Mucosa of descending colon (tissue), 3 donors: ENCODE data around the gene PPEF1. TPM values are rescaled to one million over a fixed set of nuclear protein-coding genes. Genes with fewer than 3 reads are reported as not detected.
"Not testable (repeated sequence)": the region's sequence is repeated elsewhere in the genome, so short reads cannot be mapped to it uniquely, and the experiment has no call there.

Source experiments
- ATAC-seq: fragments of 200-7000 bp; cut with Tn5 transposase; one replicate; pipeline ENCODE4 v1.9.1; 2020; ENCODE audit warnings: mild to moderate bottlenecking, moderate library complexity
- DNase-seq, 3 donors: peaks; one replicate each; pipeline ENCODE4 v3.0.0-alpha.2; 2020
- H3K36me3 ChIP-seq: fragments of 200-600 bp; one replicate; pipeline ENCODE4 v1.8.0; 2021; ENCODE audit warnings: low read depth, mild to moderate bottlenecking
- H3K4me1 ChIP-seq: fragments of 200-600 bp; one replicate; pipeline ENCODE4 v1.8.0; 2021; ENCODE audit warnings: low read depth, mild to moderate bottlenecking
- H3K4me3 ChIP-seq: fragments of 200-600 bp; one replicate; pipeline ENCODE4 v1.8.0; 2021; ENCODE audit warnings: mild to moderate bottlenecking
- H3K9me3 ChIP-seq: fragments of 200-600 bp; one replicate; pipeline ENCODE4 v1.8.0; 2021; ENCODE audit warnings: mild to moderate bottlenecking
- intact Hi-C, 2 donors: fragments of 100-400 bp; cut with DNase I in 1 of 2; cut with micrococcal nuclease in 1 of 2; formaldehyde crosslinking; loops; one replicate each; pipeline versions ENCODE4 v1.11.0 to v1.11.1; 2022; cut with DNase I, micrococcal nuclease
- total RNA-seq, 3 donors: library from RNA; stranded (reverse); fragmentation: NEBNext Ultra II Directional in 2 of 3; extraction: Animal tissue kit (Norgen Biotek cat#: 25700) in 2 of 3; gene quantifications; one replicate each; pipeline versions ENCODE4 v1.2.1 to v1.2.4, GENCODE V29; 2021 to 2023
- TF ChIP-seq, protein P1 (sequence below): fragments of 200-600 bp; IDR thresholded peaks from one replicate; pipeline ENCODE4 v1.8.0; 2022; ENCODE audit warnings: antibody characterized with exemption, mild to moderate bottlenecking
- donor health status: DM: no; HTN: no; CAD: no; lungs with moderate emphysema.
- donor health status: DM: no; HTN: no; CAD: no.
- donor health status: DM: no; HTN: yes; CAD: no.

Gene PPEF1
- total RNA-seq, 3 donors from 2014 or later, result 0.22 to 0.24 TPM; not detected in 1

- TF ChIP-seq, protein P1, sequence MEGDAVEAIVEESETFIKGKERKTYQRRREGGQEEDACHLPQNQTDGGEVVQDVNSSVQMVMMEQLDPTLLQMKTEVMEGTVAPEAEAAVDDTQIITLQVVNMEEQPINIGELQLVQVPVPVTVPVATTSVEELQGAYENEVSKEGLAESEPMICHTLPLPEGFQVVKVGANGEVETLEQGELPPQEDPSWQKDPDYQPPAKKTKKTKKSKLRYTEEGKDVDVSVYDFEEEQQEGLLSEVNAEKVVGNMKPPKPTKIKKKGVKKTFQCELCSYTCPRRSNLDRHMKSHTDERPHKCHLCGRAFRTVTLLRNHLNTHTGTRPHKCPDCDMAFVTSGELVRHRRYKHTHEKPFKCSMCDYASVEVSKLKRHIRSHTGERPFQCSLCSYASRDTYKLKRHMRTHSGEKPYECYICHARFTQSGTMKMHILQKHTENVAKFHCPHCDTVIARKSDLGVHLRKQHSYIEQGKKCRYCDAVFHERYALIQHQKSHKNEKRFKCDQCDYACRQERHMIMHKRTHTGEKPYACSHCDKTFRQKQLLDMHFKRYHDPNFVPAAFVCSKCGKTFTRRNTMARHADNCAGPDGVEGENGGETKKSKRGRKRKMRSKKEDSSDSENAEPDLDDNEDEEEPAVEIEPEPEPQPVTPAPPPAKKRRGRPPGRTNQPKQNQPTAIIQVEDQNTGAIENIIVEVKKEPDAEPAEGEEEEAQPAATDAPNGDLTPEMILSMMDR, result no peak
- ATAC-seq (no peak), DNase-seq (no peak)
- no peaks in the 10 kb centered on the region for H3K36me3 ChIP-seq
- no peaks in the 10 kb centered on the region for H3K9me3 ChIP-seq
- H3K4me1 ChIP-seq, result no peaks in the 10 kb centered on the region
- no peak overlapping the region for H3K4me3 ChIP-seq
- intact Hi-C loops, result no loop called here
These were observed 50.8 kb downstream of the PPEF1 start for GRCh38 chrX:18757956-18758932.

- TF ChIP-seq, protein P1, result no peak
- ATAC-seq, result no peak
- DNase-seq, result no peak
- no peaks in the 10 kb centered on the region for H3K36me3 ChIP-seq
- H3K4me1 ChIP-seq, result no peaks in the 10 kb centered on the region
- intact Hi-C loops, result no loop called here
- no peaks in the 10 kb centered on the region for H3K9me3 ChIP-seq
- H3K4me3 ChIP-seq, result no peak overlapping the region
These were observed 54.3 kb downstream of the PPEF1 start for GRCh38 chrX:18761750-18762149.

DNA sequence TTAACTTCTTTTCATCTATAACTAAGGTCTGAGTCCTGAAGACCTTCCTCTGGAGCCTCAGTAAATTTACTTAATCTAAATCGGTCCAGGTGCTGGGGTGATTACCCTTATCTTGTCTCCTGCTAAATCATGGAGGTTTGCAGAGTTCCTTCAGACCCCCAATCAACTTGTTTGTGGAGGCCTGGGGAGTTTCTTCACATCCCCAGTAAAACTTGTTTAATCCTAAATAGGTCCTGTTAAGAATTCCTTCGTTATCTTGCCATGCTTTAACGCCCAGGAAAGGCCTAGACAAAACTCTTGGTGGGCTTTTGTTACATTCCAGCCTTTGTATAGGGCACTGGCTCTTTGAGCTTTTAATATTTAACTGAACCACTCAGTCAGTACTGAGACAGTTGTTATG is 55.7 kb downstream of the PPEF1 start:
- H3K4me1 ChIP-seq, ATAC-seq, H3K4me3 ChIP-seq, H3K36me3 ChIP-seq, H3K9me3 ChIP-seq, DNase-seq, intact Hi-C loops: not testable (repeated sequence)

GRCh38 chrX:18769364-18769763 is 61.9 kb downstream of the PPEF1 start:
- TF ChIP-seq, protein P1, result no peak
- DNase-seq, result no peak
- no peak for ATAC-seq
- Histone ChIP-seq H3K4me3 (no peak overlapping the region), H3K9me3 (no peaks in the 10 kb centered on the region), H3K4me1 (no peaks in the 10 kb centered on the region), H3K36me3 (no peaks in the 10 kb centered on the region)
- intact Hi-C loops, result no loop called here

- no peak for DNase-seq
- intact Hi-C loops, result no loop called here
These were observed 62.5 kb downstream of the PPEF1 start for GRCh38 chrX:18769812-18770573.

More at GRCh38 chrX:18769812-18770573, 62.5 kb downstream of the PPEF1 start:
- Histone ChIP-seq H3K9me3 (no peaks in the 10 kb centered on the region), H3K36me3 (no peaks in the 10 kb centered on the region), H3K4me3 (no peak overlapping the region), H3K4me1 (no peaks in the 10 kb centered on the region)
- ATAC-seq, result no peak
- TF ChIP-seq, protein P1, result no peak
